ENCODE data around the gene ATOSB. TPM values are rescaled to one million over a fixed set of nuclear protein-coding genes. Genes with fewer than 3 reads are reported as not detected.

Gene ATOSB
- total RNA-seq, 2 donors from 2014 or later, result 2.3 to 6.6 TPM

GRCh38 chr9:35078066-35078465, 37.6 kb downstream of the ATOSB start:
- Histone ChIP-seq H3K9me3 (no peaks in the 10 kb centered on the region), H3K27me3 (no peaks in the 10 kb centered on the region), H3K36me3 (replicated peaks in 1 of 2; ENCODE audit: insufficient read depth in 1 of 2, low read depth in 2 of 2) (no peaks in the 10 kb centered on the region), H3K4me1 (peaks cover 24% of the 10 kb centered on the region), H3K4me3 (no peak overlapping the region), H3K27ac (no peak overlapping the region)
- intact Hi-C loops (cut with DNase I), result no loop called here
- 63 to 71% methylated on average over 3 to 4 of the region's 4 CpGs for WGBS, 2 donors
- ATAC-seq, result no peak
- TF ChIP-seq POLR2A (IDR thresholded peaks at IDR 0.05), result no peak
- TF ChIP-seq, protein P1, sequence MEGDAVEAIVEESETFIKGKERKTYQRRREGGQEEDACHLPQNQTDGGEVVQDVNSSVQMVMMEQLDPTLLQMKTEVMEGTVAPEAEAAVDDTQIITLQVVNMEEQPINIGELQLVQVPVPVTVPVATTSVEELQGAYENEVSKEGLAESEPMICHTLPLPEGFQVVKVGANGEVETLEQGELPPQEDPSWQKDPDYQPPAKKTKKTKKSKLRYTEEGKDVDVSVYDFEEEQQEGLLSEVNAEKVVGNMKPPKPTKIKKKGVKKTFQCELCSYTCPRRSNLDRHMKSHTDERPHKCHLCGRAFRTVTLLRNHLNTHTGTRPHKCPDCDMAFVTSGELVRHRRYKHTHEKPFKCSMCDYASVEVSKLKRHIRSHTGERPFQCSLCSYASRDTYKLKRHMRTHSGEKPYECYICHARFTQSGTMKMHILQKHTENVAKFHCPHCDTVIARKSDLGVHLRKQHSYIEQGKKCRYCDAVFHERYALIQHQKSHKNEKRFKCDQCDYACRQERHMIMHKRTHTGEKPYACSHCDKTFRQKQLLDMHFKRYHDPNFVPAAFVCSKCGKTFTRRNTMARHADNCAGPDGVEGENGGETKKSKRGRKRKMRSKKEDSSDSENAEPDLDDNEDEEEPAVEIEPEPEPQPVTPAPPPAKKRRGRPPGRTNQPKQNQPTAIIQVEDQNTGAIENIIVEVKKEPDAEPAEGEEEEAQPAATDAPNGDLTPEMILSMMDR (IDR thresholded peaks at IDR 0.05), result no peak
- no peak for DNase-seq

DNA sequence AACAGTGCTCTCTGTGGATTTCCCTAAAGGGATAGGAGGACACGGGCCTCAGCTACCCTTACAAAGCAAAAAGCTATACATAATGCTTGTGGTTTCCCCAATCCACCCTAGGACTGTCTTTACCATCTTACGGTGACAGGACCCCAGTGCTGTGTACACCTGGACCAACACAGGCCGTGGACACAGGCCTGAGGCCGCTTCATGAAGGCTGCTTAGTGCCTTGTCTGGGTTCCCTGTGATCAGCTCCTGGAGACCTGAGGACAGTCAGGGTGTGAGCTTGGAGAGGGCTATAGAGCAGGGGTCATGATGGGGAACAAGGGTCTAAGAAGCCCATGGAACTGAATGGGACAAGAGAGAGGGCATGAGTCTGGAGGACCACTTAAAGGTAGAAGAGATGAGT, 38.8 kb downstream of the ATOSB start:
- intact Hi-C loops (cut with DNase I), result no loop called here
- Histone ChIP-seq H3K27ac (no peak overlapping the region), H3K36me3 (replicated peaks in 1 of 2; ENCODE audit: insufficient read depth in 1 of 2, low read depth in 2 of 2) (no peaks in the 10 kb centered on the region), H3K4me1 (peaks cover 27% of the 10 kb centered on the region), H3K9me3 (no peaks in the 10 kb centered on the region), H3K27me3 (no peaks in the 10 kb centered on the region), H3K4me3 (no peak overlapping the region)
- DNase-seq, result no peak
- 94 to 100% methylated on average over 3 to 4 of the region's 4 CpGs for WGBS, 2 donors
- ATAC-seq, result no peak
- TF ChIP-seq, protein P1 (IDR thresholded peaks at IDR 0.05), result no peak
- TF ChIP-seq POLR2A (IDR thresholded peaks at IDR 0.05), result no peak

- Histone ChIP-seq H3K27me3 (no peaks in the 10 kb centered on the region), H3K4me1 (peaks cover 33% of the 10 kb centered on the region), H3K36me3 (replicated peaks in 1 of 2; ENCODE audit: insufficient read depth in 1 of 2, low read depth in 2 of 2) (no peaks in the 10 kb centered on the region), H3K4me3 (no peak overlapping the region), H3K9me3 (no peaks in the 10 kb centered on the region), H3K27ac (no peak overlapping the region)
- TF ChIP-seq POLR2A (IDR thresholded peaks at IDR 0.05), result no peak
- TF ChIP-seq, protein P1 (IDR thresholded peaks at IDR 0.05), result no peak
- ATAC-seq (no peak), DNase-seq (no peak)
- intact Hi-C loops (cut with DNase I), result no loop called here
- 94 to 95% methylated on average over 4 of the region's 4 CpGs for WGBS, 2 donors
These were observed 40.3 kb downstream of the ATOSB start for GRCh38 chr9:35075358-35075757.

DNA sequence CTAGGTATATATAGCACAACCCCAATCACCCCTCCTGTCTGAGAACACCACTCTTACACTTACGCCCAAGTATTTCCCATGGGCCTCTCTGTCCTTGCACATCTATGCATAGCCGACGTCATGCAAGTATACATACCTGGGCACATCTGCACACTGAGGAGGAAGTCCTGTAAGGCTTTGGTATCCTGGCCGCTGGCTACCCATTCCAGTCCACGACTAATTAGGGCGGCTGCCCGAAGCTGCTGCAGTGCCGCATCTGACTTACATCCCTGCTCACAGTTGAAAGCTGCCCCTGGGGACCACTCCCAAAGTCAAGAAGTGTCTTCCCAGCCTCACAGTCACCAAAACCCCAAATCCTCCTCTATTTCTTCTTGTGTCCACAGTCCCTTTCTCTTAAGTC, 40.9 kb downstream of the ATOSB start:
- WGBS, 2 donors, result 89 to 90% methylated on average over 8 of the region's 8 CpGs
- no peak for DNase-seq
- intact Hi-C loops (cut with DNase I), result no loop called here
- TF ChIP-seq POLR2A (IDR thresholded peaks at IDR 0.05), result no peak
- TF ChIP-seq, protein P1 (IDR thresholded peaks at IDR 0.05), result no peak
- ATAC-seq, result no peak
- Histone ChIP-seq H3K27ac (no peak overlapping the region), H3K4me3 (no peak overlapping the region), H3K4me1 (peaks cover 36% of the 10 kb centered on the region), H3K36me3 (replicated peaks in 1 of 2; ENCODE audit: insufficient read depth in 1 of 2, low read depth in 2 of 2) (no peaks in the 10 kb centered on the region), H3K9me3 (no peaks in the 10 kb centered on the region), H3K27me3 (no peaks in the 10 kb centered on the region)

- ATAC-seq (no peak), DNase-seq (no peak)
- Histone ChIP-seq H3K27me3 (no peaks in the 10 kb centered on the region), H3K36me3 (replicated peaks in 1 of 2; ENCODE audit: insufficient read depth in 1 of 2, low read depth in 2 of 2) (no peaks in the 10 kb centered on the region), H3K4me1 (peaks cover 40% of the 10 kb centered on the region), H3K9me3 (no peaks in the 10 kb centered on the region), H3K4me3 (no peak overlapping the region), H3K27ac (no peak overlapping the region)
- 84 to 98% methylated on average over 4 to 6 of the region's 6 CpGs for WGBS, 2 donors
- intact Hi-C loops (cut with DNase I), result no loop called here
- TF ChIP-seq, protein P1 (IDR thresholded peaks at IDR 0.05), result no peak
- no peak for TF ChIP-seq POLR2A (IDR thresholded peaks at IDR 0.05)
These were observed 41.5 kb downstream of the ATOSB start for GRCh38 chr9:35074141-35074540.
